B cell (primary cell): ENCODE measurements around the gene NR3C2. TPM values are rescaled to one million over a fixed set of nuclear protein-coding genes. Genes with fewer than 3 reads are reported as not detected.

Source experiments
- ATAC-seq: fragments of 200-7000 bp; cut with Tn5 transposase; one replicate; pipeline ENCODE4 v1.10.0; 2021; ENCODE audit warnings: low read depth, mild to moderate bottlenecking, moderate number of reproducible peaks, moderate library complexity
- CTCF ChIA-PET: fragments of 350-600 bp; sonication (Branson Sonifier 250); formaldehyde crosslinking; loops from one replicate; lab custom pipeline; 2021; ENCODE audit warnings: antibody characterized with exemption, inconsistent platforms; lab: Charles Lee
- POLR2A ChIA-PET: fragments of 350-600 bp; sonication (Branson Sonifier 250); formaldehyde crosslinking; loops from one replicate; lab custom pipeline; 2021; ENCODE audit warnings: antibody characterized with exemption; lab: Charles Lee
- DNase-seq: peaks from one replicate; pipeline ENCODE4 v3.0.0; 2013
- H2AFZ ChIP-seq: 2 replicates; pipeline ENCODE4 v1.6.1; 2012; ENCODE audit warnings: mild to moderate bottlenecking, low read depth, low read length; ENCODE audit not compliant: insufficient read depth, poor library complexity, severe bottlenecking
- H3K27ac ChIP-seq, 2 donors: 1 replicate in 1 of 2; 2 replicates in 1 of 2; pipeline ENCODE4 v1.5.1; 2012 to 2013; ENCODE audit warnings: low read length in 2 of 2, mild to moderate bottlenecking in 2 of 2, moderate library complexity in 1 of 2
- H3K27me3 ChIP-seq, 4 experiments: fragments of 200-600 bp in 1 of 4; sonication (generic) in 1 of 4; replicated peaks in 1 of 4; 1 replicate in 2 of 4; 2 replicates in 2 of 4; pipeline versions ENCODE4 v1.6.1 to v1.7.0; 2013 to 2016; ENCODE audit warnings: low read length in 3 of 4, mild to moderate bottlenecking in 2 of 4, mixed read lengths in 1 of 4, moderate library complexity in 1 of 4; ENCODE audit not compliant: insufficient read depth in 4 of 4, control insufficient read depth in 3 of 4; ENCODE audit errors: control extremely low read depth in 1 of 4
- H3K36me3 ChIP-seq, 2 experiments: replicated peaks in 1 of 2; 1 replicate in 1 of 2; 2 replicates in 1 of 2; pipeline versions ENCODE4 v1.6.1 to v1.7.1; 2013; ENCODE audit warnings: low read length in 1 of 2; ENCODE audit not compliant: insufficient read depth in 2 of 2, control insufficient read depth in 1 of 2; ENCODE audit errors: control extremely low read depth in 1 of 2, extremely low read depth in 1 of 2
- H3K4me1 ChIP-seq, 2 donors: fragments of 200-600 bp in 1 of 2; sonication (generic) in 1 of 2; 1 replicate in 1 of 2; 2 replicates in 1 of 2; pipeline versions ENCODE4 v1.5.1 to v1.6.1; 2013 to 2017; ENCODE audit warnings: low read length in 2 of 2; ENCODE audit not compliant: control insufficient read depth in 2 of 2, insufficient read depth in 2 of 2
- H3K4me2 ChIP-seq: replicated peaks from 2 replicates; pipeline ENCODE3; 2012; ENCODE audit warnings: mild to moderate bottlenecking, low read depth, low read length; ENCODE audit not compliant: poor library complexity, severe bottlenecking
- H3K4me3 ChIP-seq, 5 experiments: fragments of 200-600 bp in 1 of 5; sonication (generic) in 1 of 5; 1 replicate in 3 of 5; 2 replicates in 2 of 5; pipeline versions ENCODE4 v1.5.1 to v1.7.0; 2011 to 2016; ENCODE audit warnings: low read length in 4 of 5, mild to moderate bottlenecking in 4 of 5, low read depth in 2 of 5, control low read depth in 1 of 5, moderate library complexity in 1 of 5; ENCODE audit not compliant: insufficient read depth in 1 of 5; ENCODE audit errors: control extremely low read depth in 1 of 5, extremely low read depth in 1 of 5
- H3K79me2 ChIP-seq: fragments of 200-600 bp; sonication (generic); one replicate; pipeline ENCODE4 v1.6.0; 2016; ENCODE audit warnings: low read length; ENCODE audit not compliant: control insufficient read depth, insufficient read depth
- H3K9ac ChIP-seq: fragments of 200-600 bp; sonication (generic); 2 replicates; pipeline ENCODE4 v1.6.1; 2017; ENCODE audit warnings: mild to moderate bottlenecking, low read length, moderate library complexity
- H3K9me3 ChIP-seq, 3 donors: one replicate each; pipeline versions ENCODE4 v1.6.1 to v1.7.1; 2013; ENCODE audit warnings: low read length in 2 of 3; ENCODE audit not compliant: control insufficient read depth in 2 of 3, insufficient read depth in 1 of 3; ENCODE audit errors: control extremely low read depth in 1 of 3
- H4K20me1 ChIP-seq: 2 replicates; pipeline ENCODE4 v1.6.0; 2012; ENCODE audit warnings: mild to moderate bottlenecking, low read length; ENCODE audit not compliant: insufficient read depth, control insufficient read depth, poor library complexity, severe bottlenecking
- H3K27ac Mint-ChIP-seq: one replicate; pipeline ENCODE4 v1.8.0; 2021; ENCODE audit warnings: mixed read lengths
- H3K27me3 Mint-ChIP-seq: one replicate; pipeline ENCODE4 v1.8.0; 2021; ENCODE audit warnings: mixed read lengths
- H3K4me1 Mint-ChIP-seq: one replicate; pipeline ENCODE4 v1.8.0; 2021; ENCODE audit warnings: mixed read lengths
- H3K4me3 Mint-ChIP-seq: one replicate; pipeline ENCODE4 v1.8.0; 2021; ENCODE audit warnings: mixed read lengths
- H3K9me3 Mint-ChIP-seq: one replicate; pipeline ENCODE4 v1.8.0; 2022; ENCODE audit warnings: mixed read lengths; ENCODE audit not compliant: insufficient read depth
- EZH2 ChIP-seq: IDR thresholded peaks from 2 replicates; pipeline ENCODE4 v1.6.1; 2012; ENCODE audit warnings: borderline replicate concordance, low read depth, mild to moderate bottlenecking, moderate library complexity, low read length; ENCODE audit not compliant: insufficient read depth, poor library complexity, severe bottlenecking
- WGBS: methylation state at CpG from one replicate; pipeline ENCODE4 v1.1.5; 2013; ENCODE audit warnings: missing lambda C conversion rate; ENCODE audit not compliant: insufficient coverage; 5-methylcytosine and 5-hydroxymethylcytosine counted together
- intact Hi-C: fragments of 100-400 bp; cut with micrococcal nuclease; formaldehyde crosslinking; loops from one replicate; pipeline ENCODE4 v1.10.0; 2022
- polyA plus RNA-seq: library from polyadenylated mRNA; depleted of rRNA; stranded (reverse); fragments of >200 nt; gene quantifications from 2 replicates; pipeline ENCODE4 v1.2.3, GENCODE V29; 2012
- total RNA-seq, 2 donors: library from RNA; stranded (reverse); fragments of 120-200 nt in 1 of 2; gene quantifications; 1 replicate in 1 of 2; 2 replicates in 1 of 2; pipeline versions ENCODE4 v1.2.3 to v1.2.4, GENCODE V29; 2013 to 2022
- TF ChIP-seq, protein P1 (sequence below): fragments of 200-600 bp; IDR thresholded peaks from one replicate; pipeline ENCODE4 v1.8.0; 2022; ENCODE audit warnings: antibody characterized with exemption, mild to moderate bottlenecking

Gene NR3C2
- total and polyA plus RNA-seq, 2 donors (not counting 1 experiment from before 2014, with no cell fraction given) = 6.7 to 19.3 TPM

DNA sequence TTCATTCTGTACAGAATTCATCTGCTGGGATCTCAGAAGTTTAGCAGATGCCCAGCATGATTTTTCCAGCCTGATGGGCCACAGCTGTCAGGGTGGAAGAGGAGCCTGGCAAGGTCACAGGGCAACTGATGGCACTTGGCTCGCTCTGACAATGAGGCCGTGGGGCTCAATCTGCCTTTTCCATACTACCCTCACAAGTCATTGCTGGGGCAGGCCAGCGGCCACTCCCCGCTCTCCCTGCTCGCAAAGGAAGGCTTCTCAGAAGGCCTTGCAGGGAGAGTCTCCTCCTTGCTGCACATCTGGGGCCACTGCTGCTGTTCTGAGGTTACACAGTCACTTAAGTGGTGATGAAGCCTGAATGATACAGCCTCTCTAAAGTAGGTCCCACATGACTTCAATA lies 349.1 kb downstream of the NR3C2 start:
- H3K9me3 ChIP-seq = peaks cover 0 to 13% (median 0%) of the 10 kb centered on the region in 3 donors
- WGBS = 96% methylated on average over 4 of the region's 5 CpGs
- no peaks in the 10 kb centered on the region for H3K36me3 ChIP-seq
- H3K9ac ChIP-seq = no peak overlapping the region
- no peaks in the 10 kb centered on the region for H3K79me2 ChIP-seq
- no peak for TF ChIP-seq EZH2
- TF ChIP-seq, protein P1, sequence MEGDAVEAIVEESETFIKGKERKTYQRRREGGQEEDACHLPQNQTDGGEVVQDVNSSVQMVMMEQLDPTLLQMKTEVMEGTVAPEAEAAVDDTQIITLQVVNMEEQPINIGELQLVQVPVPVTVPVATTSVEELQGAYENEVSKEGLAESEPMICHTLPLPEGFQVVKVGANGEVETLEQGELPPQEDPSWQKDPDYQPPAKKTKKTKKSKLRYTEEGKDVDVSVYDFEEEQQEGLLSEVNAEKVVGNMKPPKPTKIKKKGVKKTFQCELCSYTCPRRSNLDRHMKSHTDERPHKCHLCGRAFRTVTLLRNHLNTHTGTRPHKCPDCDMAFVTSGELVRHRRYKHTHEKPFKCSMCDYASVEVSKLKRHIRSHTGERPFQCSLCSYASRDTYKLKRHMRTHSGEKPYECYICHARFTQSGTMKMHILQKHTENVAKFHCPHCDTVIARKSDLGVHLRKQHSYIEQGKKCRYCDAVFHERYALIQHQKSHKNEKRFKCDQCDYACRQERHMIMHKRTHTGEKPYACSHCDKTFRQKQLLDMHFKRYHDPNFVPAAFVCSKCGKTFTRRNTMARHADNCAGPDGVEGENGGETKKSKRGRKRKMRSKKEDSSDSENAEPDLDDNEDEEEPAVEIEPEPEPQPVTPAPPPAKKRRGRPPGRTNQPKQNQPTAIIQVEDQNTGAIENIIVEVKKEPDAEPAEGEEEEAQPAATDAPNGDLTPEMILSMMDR = no peak
- CTCF ChIA-PET = no interaction called here
- no peak overlapping the region for H3K27ac ChIP-seq
- no peaks in the 10 kb centered on the region for H4K20me1 ChIP-seq
- H2AFZ ChIP-seq = no peak overlapping the region
- Mint-ChIP-seq H3K4me3 (no peak overlapping the region), H3K27ac (no peak overlapping the region), H3K9me3 (no peaks in the 10 kb centered on the region), H3K27me3 (no peaks in the 10 kb centered on the region), H3K4me1 (no peaks in the 10 kb centered on the region)
- intact Hi-C loops = no loop called here
- DNase-seq = no peak
- H3K4me1 ChIP-seq = no peaks in the 10 kb centered on the region
- ATAC-seq = no peak
- H3K27me3 ChIP-seq = no peaks in the 10 kb centered on the region
- POLR2A ChIA-PET = no interaction called here
- no peak overlapping the region for H3K4me3 ChIP-seq
- no peak overlapping the region for H3K4me2 ChIP-seq

DNA sequence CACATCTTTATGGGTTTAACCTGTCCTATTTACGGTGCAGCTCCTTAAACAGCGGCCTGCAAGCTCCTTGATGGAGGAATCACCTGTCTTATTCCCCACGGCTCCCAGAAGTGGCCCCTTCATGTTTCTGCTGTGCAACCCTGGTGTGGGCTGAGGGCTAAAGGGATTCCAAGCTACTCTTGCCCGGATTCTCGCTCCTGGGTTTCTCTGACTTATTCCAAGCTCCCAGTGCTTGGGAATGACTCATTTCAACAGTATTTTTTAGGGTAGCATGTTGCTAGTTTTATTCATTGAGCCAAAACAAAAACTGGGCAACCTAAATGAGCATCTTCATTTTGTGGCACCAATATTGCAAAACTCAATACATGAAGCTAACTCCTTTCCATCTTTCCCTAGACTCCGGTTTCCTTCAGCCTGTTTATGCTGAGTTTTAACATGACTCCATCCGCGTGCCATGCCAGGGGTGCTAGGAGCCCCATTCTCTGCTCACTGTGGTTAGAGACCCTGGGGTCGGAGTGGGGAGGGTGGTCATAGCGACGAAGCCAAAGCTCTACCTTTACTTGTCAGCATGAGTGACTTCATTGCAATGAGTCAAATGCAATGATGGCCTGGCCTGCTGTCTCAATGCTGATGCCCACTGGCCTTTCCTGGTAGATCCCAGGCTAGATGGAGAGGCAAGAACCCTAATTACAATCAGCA lies 349.7 kb downstream of the NR3C2 start:
- WGBS = 98% methylated on average over 5 of the region's 11 CpGs
- no peaks in the 10 kb centered on the region for H3K79me2 ChIP-seq
- H3K4me2 ChIP-seq = no peak overlapping the region
- no peaks in the 10 kb centered on the region for H3K27me3 ChIP-seq
- intact Hi-C loops = no loop called here
- H3K9ac ChIP-seq = no peak overlapping the region
- no peak overlapping the region for H3K4me3 Mint-ChIP-seq
- no peak overlapping the region for H3K4me3 ChIP-seq
- no peak overlapping the region for H3K27ac ChIP-seq
- no peaks in the 10 kb centered on the region for H3K27me3 Mint-ChIP-seq
- POLR2A ChIA-PET = no interaction called here
- peaks cover 0 to 13% (median 0%) of the 10 kb centered on the region in 3 donors for H3K9me3 ChIP-seq
- TF ChIP-seq EZH2 = no peak
- TF ChIP-seq, protein P1 = no peak
- CTCF ChIA-PET = no interaction called here
- H2AFZ ChIP-seq = no peak overlapping the region
- no peak for DNase-seq
- no peaks in the 10 kb centered on the region for H3K4me1 Mint-ChIP-seq
- H3K9me3 Mint-ChIP-seq = no peaks in the 10 kb centered on the region
- no peak overlapping the region for H3K27ac Mint-ChIP-seq
- H3K4me1 ChIP-seq = no peaks in the 10 kb centered on the region
- ATAC-seq = no peak
- H4K20me1 ChIP-seq = no peaks in the 10 kb centered on the region
- H3K36me3 ChIP-seq = no peaks in the 10 kb centered on the region
